Measurements from ENCODE around the gene YTHDF1.

Gene YTHDF1

DNA sequence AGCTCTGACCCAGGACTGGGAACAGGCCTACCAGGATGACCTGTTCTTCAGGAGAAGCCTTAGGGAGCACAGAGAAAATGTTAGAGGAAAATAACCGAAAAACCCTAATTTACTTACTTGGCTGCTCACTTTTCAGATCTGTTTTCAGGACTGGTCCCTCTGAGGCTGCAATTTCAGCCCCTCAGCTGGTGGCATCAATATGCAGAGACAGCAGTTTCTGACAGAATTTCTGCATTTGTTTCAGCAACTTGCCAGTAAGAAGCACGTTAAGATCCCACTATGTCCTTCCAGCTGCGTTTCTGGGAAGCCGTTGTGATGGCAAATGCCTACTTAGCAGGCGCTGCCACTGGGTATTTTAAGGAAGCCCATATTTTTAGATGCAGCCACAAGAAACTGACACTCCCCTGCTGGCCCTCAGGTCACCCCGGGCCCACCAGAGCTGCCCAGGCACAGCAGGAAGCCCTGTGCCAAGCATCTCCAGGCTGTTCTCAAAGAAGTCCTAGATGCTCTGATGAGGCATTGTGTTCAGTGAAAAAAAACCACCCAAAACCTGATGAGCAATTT, 7.5 kb downstream of the YTHDF1 start:
- no peak for DNase-seq (ENCODE audit: low read depth)

DNA sequence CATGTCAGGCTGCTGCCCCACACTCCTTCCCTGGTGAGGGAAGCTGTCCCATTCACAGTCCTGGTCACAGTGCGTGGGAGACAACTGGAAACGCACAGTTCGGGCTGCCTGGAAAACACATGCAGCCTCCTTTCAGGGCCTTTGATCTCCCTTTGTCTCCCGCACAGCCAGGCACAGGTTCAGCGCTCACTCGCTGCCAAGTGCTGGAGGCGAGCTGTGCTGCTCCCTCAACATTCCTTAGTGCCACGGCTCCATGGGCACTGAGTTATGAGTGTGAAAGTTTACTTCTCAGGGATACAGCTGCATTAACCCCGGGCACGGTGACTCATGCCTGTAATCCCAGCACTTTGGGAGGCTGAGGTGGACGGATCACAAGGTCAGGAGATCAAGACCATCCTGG, 9.1 kb downstream of the YTHDF1 start:
- DNase-seq (ENCODE audit: low read depth) = no peak

- DNase-seq (ENCODE audit: low read depth) = no peak
Observed at GRCh38 chr20:63205896-63206295, 10.0 kb downstream of the YTHDF1 start.

GRCh38 chr20:63204362-63204761, 11.6 kb downstream of the YTHDF1 start:
- DNase-seq (ENCODE audit: low read depth) = no peak

DNA sequence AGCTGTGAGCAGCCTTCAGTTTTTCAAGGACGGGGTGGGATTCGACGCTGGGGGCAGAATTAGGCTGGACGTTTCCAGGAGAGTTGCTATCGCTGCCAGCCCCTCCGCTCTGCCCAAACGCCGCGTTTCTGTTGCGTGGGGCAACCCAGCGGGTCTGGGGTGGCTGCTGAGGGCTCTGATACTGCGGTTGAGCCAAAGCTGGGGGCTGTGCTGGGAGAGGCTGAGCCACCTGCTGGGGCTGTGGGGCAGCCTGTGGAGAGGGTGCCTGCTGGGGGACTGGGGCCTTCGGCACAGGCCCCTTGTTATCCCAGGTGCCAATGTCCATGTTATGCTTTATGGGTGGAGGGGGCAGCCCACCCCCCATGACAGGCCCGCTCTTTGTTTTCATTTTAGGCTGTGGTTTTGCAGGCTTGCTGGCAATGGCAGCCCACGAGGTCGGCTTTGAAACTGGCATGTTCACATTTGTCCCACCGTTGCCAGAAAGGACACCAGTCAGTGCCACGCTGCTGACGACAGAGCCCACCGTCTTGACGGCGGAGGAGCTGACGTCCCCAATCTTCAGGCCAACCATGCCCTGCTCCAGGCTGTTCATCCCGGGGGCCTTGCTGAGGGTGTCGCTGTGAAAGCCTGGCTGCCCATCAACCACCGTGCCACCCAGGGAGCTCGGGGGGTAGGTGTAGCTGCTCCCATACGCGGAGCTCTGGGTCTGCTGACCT, 13.0 kb downstream of the YTHDF1 start:
- DNase-seq (ENCODE audit: low read depth) = no peak

DNA sequence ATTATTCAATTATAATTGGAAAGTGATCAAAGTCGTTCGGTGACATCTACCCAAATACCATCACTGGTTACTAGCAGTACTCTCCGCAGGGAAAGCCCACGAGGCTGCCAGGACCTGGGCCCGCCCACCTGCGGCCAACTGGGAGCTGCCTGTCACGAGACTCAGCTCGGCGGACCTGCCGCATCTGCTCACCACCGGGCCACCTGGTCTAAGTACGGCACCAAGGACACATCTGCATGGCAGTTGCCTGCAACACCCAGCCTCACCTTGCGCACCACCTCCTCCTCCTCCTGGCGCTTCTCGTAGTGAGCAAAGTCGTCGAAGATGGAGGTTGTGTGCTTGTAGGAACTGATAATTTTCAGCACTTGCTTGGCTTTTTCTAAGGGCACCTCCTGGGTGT, 13.9 kb downstream of the YTHDF1 start:
- no peak for DNase-seq (ENCODE audit: low read depth)

GRCh38 chr20:63198606-63199005, 17.3 kb downstream of the YTHDF1 start:
- DNase-seq (ENCODE audit: low read depth) = no peak

DNA sequence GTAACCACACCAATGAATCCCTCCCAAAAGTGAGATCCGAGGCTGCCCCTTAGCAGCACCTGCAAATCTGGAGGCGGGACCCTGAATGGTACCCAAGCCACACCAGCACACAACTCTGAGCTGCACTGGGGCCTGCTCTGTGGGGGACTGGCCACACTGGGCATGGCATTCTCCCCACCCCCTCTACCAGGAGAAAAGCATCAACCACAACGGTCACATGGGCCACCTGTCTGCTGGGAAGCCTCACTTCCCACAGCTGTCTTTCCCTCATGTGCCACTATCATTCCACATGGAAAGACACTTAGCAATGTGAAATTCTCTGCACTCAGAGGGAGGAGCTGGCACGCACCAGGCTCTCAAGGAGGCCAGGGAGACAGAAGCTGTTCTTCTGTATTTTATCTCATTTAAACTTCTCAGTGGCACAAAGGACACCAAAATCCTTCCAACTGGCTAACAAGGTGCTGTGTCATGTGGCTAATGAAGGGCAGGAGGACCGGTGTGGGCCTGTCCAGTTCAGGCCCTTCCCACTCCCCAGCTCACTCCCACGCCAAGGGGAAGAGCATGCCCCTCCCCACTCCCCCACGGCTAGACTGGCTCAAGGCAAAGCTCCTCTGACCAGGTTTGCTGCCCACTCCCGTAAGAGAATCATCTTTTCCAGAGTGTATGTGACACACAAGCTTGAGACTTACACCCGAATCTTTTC, 19.0 kb downstream of the YTHDF1 start:
- DNase-seq (ENCODE audit: low read depth) = no peak

GRCh38 chr20:63194797-63195173, 21.1 kb downstream of the YTHDF1 start:
- no peak for DNase-seq (ENCODE audit: low read depth)

GRCh38 chr20:63194007-63194796, 21.7 kb downstream of the YTHDF1 start:
- DNase-seq (ENCODE audit: low read depth) = no peak

- no peak for DNase-seq (ENCODE audit: low read depth)
Observed at GRCh38 chr20:63192721-63193120, 23.2 kb downstream of the YTHDF1 start.

DNA sequence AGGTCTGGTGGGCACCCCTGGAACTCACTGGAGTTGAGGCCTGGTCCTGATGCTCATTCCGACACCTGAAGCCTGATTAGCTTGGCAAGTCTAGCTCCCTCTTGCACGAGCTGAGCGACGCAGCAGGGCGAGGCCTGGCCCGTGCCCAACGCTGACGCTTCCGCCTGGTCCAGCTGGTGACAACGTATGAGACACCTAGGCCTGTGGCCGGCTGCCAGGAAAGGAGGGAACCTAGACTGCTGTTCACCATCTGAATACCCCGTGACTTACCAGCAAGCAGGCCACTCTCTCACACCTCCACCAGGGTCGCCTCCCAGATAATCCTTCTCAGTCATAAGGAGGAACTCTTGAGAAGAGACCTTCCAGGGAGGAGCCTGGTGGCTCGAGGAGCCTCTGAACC, 24.5 kb downstream of the YTHDF1 start:
- no peak for DNase-seq (ENCODE audit: low read depth)

DNA sequence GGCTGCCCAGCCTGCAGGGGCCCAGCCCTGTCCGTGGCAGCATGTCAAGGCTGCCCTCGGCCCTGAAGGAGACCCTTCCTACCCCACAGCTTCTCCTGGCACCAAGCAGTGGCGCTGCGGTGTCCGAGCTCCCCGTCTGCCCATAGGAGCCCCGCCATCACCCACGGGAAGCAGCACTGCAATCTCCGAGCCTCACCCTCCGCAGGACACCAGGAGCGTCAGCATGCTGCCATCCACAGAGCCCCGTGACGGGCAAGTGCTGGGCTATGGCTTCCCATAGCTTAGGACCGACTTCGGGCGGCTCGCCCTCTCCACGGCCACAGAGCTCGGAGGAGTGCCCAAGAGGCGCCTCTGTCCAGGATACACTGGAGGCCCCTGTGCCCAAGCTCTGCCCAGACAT, 25.1 kb downstream of the YTHDF1 start:
- DNase-seq (ENCODE audit: low read depth) = no peak

DNA sequence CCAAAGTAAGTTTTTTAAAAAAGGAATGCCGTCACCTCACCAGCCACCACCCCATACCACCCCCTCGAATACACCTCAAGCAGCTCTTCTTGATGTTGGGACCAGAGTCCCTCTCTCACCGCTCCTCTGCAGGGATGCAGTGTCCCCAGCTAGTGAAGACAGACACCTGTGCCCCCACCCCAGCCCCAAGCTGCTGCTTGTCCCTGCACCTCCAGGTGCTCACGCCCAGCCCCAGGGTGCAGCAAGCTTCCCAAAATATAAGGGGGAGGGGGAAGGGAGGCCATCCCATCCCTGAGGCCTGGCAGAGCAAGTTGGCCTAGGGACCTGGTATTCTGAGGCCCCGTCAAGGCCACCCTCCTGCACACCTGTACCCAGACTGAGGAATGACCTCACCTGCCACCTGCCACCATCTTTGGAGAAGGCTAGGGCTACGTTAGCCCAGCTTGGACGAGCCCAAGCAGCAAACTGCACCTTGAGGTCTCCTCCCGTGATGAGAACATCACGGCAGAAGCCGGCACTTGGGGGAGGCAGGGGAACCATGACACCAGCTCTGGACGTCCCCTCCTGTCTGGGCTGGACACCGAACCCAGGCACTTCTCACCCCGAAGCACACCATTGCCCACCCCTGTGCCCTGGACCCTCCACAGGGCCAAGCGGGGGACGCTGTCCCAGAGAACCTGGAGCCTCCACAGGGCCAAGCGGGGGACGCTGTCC, 25.9 kb downstream of the YTHDF1 start:
- no peak for DNase-seq (ENCODE audit: low read depth)

DNA sequence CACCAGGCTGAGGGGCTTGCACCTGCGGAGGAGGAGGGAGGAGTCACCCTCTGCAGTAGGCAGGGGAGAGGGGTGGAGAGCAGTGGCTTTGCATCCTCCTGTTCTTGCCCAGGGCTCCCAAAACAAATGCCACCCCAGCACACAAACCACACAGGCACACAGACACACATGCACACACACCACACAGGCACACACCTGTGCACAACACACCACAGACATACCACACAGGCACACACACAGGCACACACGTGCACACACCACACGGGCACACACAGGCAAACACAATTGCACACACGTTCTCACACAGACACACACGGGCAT, 26.6 kb downstream of the YTHDF1 start:
- DNase-seq (ENCODE audit: low read depth) = no peak

- no peak for DNase-seq (ENCODE audit: low read depth)
Observed at GRCh38 chr20:63188641-63189321, 27.1 kb downstream of the YTHDF1 start.

DNA sequence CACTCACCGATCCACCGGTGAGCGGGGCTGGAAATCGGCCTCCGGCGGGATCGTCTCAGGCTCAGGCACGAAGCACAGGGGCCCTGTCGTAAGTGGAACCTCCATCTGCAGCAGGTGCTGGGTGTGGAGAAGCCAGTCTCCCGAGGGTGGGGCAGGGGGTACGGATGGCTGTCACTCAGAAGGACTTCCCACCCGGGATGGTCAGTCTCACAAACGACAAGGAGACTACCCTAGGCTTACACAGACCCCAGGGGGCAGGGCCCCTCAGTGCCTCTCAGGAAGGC, 27.8 kb downstream of the YTHDF1 start:
- no peak for DNase-seq (ENCODE audit: low read depth)

DNA sequence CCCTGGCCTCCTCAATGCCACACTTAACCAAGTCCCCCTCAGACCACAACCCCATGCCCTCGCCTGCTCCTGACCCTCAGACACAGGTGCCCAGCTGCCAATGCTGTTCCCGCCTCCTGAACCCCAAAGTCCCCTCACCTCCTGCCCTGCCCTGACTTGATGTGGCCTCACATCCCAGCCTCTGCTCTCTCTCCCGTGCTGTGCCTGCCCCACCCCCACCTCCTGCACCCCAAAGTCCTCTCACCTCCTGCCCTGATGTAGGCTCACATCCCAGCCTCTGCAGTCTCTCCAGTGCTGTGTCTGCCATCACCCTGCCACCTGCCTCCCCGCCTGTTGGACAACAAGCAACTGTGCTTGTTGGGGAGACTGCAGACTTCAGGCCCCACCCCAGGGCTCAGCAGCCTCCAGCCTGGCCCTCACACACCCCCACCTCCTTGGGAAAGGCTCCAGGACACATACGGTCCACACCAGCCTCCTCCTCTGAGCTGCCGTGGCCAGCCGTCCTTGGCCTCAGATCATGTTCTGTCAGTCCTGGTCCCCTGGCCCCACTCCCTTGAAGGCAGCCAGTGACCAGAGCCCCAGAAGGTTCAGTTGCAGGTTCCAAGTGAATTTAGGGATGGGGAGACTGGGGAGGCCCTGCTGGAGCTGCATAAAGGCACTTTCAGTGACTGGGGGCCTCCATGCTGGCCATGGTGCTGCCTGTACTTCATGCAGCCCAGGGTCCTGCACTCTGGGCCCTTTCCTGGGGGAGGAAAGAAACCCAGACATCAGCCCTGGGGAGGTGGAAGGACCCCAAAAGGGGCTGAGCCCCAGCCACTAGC, 28.4 kb downstream of the YTHDF1 start:
- no peak for DNase-seq (ENCODE audit: low read depth)

GRCh38 chr20:63186528-63187316, 29.2 kb downstream of the YTHDF1 start:
- DNase-seq (ENCODE audit: low read depth) = no peak

GRCh38 chr20:63186084-63186483, 29.8 kb downstream of the YTHDF1 start:
- DNase-seq (ENCODE audit: low read depth) = no peak

All from stimulated activated CD8-positive, alpha-beta memory T cell treated with anti-CD3 and anti-CD28 coated beads, Interleukin-7, amount 100 ng/mL, for 24 hours (primary cell).